22Rv1 (cell line): ENCODE measurements around the gene EPM2A.

Source experiments
- CTCF ChIP-seq: fragments of 450-650 bp; IDR thresholded peaks from 2 replicates; pipeline ENCODE4 v1.5.1; 2017; ENCODE audit warnings: mild to moderate bottlenecking
- ZFX ChIP-seq: fragments of 450-650 bp; IDR thresholded peaks from 2 replicates; pipeline ENCODE4 v1.6.1; 2017; ENCODE audit warnings: antibody characterized with exemption, borderline replicate concordance

- TF ChIP-seq CTCF = no peak
- no peak for TF ChIP-seq ZFX
Observed at GRCh38 chr6:145651988-145652387, 83.3 kb downstream of the EPM2A start.
